Chondrocyte (in vitro differentiated cells): ENCODE results near the gene RNU6-8. TPM values are rescaled to one million over a fixed set of nuclear protein-coding genes. Genes with fewer than 3 reads are reported as not detected.

Source experiments
- DNase-seq: peaks from one replicate; pipeline ENCODE4 v3.0.0; 2021; ENCODE audit warnings: mixed read lengths, low spot score
- H3K27ac Mint-ChIP-seq: one replicate; pipeline ENCODE4 v1.8.0; 2021; ENCODE audit warnings: mild to moderate bottlenecking, moderate library complexity, mixed read lengths; ENCODE audit not compliant: unreplicated experiment
- H3K27me3 Mint-ChIP-seq: 2 replicates; pipeline ENCODE4 v1.8.0; 2021; ENCODE audit warnings: low read depth, mixed read lengths
- H3K36me3 Mint-ChIP-seq: 2 replicates; pipeline ENCODE4 v1.8.0; 2021; ENCODE audit warnings: low read depth, mixed read lengths
- H3K4me1 Mint-ChIP-seq: 2 replicates; pipeline ENCODE4 v1.8.0; 2021; ENCODE audit warnings: low read depth, mild to moderate bottlenecking, mixed read lengths
- H3K4me3 Mint-ChIP-seq: one replicate; pipeline ENCODE4 v1.8.0; 2021; ENCODE audit warnings: mild to moderate bottlenecking, moderate library complexity, mixed read lengths; ENCODE audit not compliant: unreplicated experiment
- H3K9me3 Mint-ChIP-seq: 2 replicates; pipeline ENCODE4 v1.8.0; 2021; ENCODE audit warnings: low read depth, mixed read lengths
- total RNA-seq: library from RNA; stranded (reverse); gene quantifications from 3 replicates; pipeline ENCODE4 v1.2.1, GENCODE V29; 2021
- TF ChIP-seq, protein P1 (sequence below): fragments of 200-600 bp; sonication (generic); IDR thresholded peaks from 2 replicates; pipeline ENCODE4 v1.5.0; 2021; ENCODE audit warnings: antibody characterized with exemption, mild to moderate bottlenecking, moderate library complexity

RNU6-8 gene
- total RNA-seq, 1 donor from 2014 or later: not detected

DNA sequence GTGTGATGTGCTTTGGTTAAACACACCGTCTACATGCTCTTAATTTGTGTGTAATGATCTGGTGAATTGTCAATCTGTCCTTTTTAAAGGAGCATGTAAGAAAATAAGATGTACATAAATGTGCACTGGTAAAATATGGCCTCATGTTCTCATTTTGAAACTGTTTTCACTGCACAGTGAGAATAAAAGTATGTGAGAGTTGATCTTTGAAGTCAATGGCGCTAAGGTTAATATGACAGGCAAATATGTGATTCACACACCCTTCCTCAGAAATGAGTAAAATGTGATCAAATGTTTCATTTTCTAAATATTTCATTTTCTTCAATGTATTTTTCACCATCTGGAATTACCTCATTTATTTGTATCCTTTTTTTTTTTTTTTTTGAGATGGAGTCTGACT, 9.5 kb downstream of the RNU6-8 start:
- no peak for DNase-seq
- Mint-ChIP-seq H3K27me3 (peaks cover 2% of the 10 kb centered on the region), H3K9me3 (no peaks in the 10 kb centered on the region), H3K4me1 (peaks cover 5% of the 10 kb centered on the region), H3K27ac (no peak overlapping the region), H3K4me3 (no peak overlapping the region), H3K36me3 (no peaks in the 10 kb centered on the region)
- TF ChIP-seq, protein P1, sequence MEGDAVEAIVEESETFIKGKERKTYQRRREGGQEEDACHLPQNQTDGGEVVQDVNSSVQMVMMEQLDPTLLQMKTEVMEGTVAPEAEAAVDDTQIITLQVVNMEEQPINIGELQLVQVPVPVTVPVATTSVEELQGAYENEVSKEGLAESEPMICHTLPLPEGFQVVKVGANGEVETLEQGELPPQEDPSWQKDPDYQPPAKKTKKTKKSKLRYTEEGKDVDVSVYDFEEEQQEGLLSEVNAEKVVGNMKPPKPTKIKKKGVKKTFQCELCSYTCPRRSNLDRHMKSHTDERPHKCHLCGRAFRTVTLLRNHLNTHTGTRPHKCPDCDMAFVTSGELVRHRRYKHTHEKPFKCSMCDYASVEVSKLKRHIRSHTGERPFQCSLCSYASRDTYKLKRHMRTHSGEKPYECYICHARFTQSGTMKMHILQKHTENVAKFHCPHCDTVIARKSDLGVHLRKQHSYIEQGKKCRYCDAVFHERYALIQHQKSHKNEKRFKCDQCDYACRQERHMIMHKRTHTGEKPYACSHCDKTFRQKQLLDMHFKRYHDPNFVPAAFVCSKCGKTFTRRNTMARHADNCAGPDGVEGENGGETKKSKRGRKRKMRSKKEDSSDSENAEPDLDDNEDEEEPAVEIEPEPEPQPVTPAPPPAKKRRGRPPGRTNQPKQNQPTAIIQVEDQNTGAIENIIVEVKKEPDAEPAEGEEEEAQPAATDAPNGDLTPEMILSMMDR: no peak

DNA sequence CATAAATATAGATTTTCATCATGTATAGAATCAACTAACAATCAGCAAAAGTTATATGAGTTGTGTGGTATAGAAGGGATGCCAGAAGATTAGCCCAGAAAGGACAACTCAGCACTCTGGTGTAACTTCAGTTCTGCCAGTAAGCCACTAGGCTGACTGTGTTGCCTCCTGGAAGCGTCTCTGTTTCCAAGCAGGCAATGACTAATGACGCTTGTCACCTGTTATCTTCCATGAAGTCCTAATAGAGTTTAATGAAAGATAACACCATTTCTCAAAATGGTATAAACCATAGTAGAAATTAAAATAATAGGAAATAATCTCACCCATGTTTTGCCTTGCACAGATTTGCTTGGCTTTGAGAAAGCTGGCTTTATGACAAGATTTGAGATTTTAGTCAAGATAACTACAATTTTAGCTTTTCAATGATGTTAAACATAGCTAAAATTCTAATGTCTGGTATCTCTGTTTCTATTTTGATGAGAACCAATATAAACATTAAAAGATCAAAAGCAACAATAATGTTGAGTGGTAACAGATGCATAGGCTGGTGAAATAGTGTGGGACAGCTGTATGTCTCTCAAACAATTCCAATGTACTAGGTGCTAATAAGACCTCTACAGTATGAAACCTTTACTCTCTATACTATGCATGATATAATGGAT, 10.2 kb downstream of the RNU6-8 start:
- no peaks in the 10 kb centered on the region for H3K27me3 Mint-ChIP-seq
- no peaks in the 10 kb centered on the region for H3K36me3 Mint-ChIP-seq
- H3K4me3 Mint-ChIP-seq: no peak overlapping the region
- peaks cover 5% of the 10 kb centered on the region for H3K4me1 Mint-ChIP-seq
- no peak for DNase-seq
- TF ChIP-seq, protein P1: no peak
- no peak overlapping the region for H3K27ac Mint-ChIP-seq
- H3K9me3 Mint-ChIP-seq: no peaks in the 10 kb centered on the region

GRCh38 chr14:32190673-32191072, 12.4 kb downstream of the RNU6-8 start:
- Mint-ChIP-seq H3K4me3 (no peak overlapping the region), H3K9me3 (no peaks in the 10 kb centered on the region), H3K4me1 (peaks cover 5% of the 10 kb centered on the region), H3K27ac (peak overlapping the region; percentile 37), H3K36me3 (no peaks in the 10 kb centered on the region), H3K27me3 (no peaks in the 10 kb centered on the region)
- TF ChIP-seq, protein P1: no peak
- DNase-seq: no peak

DNA sequence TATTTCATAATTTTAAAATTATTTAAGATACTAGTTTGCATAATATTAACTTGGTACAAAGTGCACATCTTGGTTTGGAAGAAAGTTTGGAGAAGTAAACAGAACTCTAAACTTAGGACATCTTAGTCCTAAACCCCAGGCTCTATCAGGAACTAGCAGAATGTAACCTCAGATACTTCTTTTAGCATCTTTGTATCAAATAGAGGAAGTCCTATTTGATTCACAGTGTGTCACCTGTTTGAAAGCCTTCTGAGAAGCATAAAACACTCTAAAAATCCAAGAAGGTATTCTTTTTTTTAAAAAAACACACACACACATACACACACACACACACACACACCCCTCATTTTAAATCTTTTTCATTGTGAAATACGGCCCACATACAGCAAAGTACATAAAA, 13.3 kb downstream of the RNU6-8 start:
- Mint-ChIP-seq H3K4me3 (no peak overlapping the region), H3K27me3 (no peaks in the 10 kb centered on the region), H3K27ac (no peak overlapping the region), H3K36me3 (no peaks in the 10 kb centered on the region), H3K9me3 (peaks cover 5% of the 10 kb centered on the region), H3K4me1 (peaks cover 5% of the 10 kb centered on the region)
- TF ChIP-seq, protein P1: no peak
- no peak for DNase-seq

GRCh38 chr14:32186248-32186647, 16.8 kb downstream of the RNU6-8 start:
- TF ChIP-seq, protein P1: no peak
- peaks cover 2% of the 10 kb centered on the region for H3K36me3 Mint-ChIP-seq
- peaks cover 14% of the 10 kb centered on the region for H3K4me1 Mint-ChIP-seq
- H3K4me3 Mint-ChIP-seq: no peak overlapping the region
- DNase-seq: no peak
- no peaks in the 10 kb centered on the region for H3K27me3 Mint-ChIP-seq
- no peak overlapping the region for H3K27ac Mint-ChIP-seq
- H3K9me3 Mint-ChIP-seq: peaks cover 14% of the 10 kb centered on the region
